Mucosa of descending colon (tissue), 3 donors: ENCODE measurements around the gene DOK5. TPM values are rescaled to one million over a fixed set of nuclear protein-coding genes. Genes with fewer than 3 reads are reported as not detected.

ENCODE experiments used
- ATAC-seq: fragments of 200-7000 bp; cut with Tn5 transposase; one replicate; pipeline ENCODE4 v1.9.1; 2020; ENCODE audit warnings: mild to moderate bottlenecking, moderate library complexity
- DNase-seq, 3 donors: peaks; one replicate each; pipeline ENCODE4 v3.0.0-alpha.2; 2020
- H3K36me3 ChIP-seq: fragments of 200-600 bp; one replicate; pipeline ENCODE4 v1.8.0; 2021; ENCODE audit warnings: low read depth, mild to moderate bottlenecking
- H3K4me1 ChIP-seq: fragments of 200-600 bp; one replicate; pipeline ENCODE4 v1.8.0; 2021; ENCODE audit warnings: low read depth, mild to moderate bottlenecking
- H3K4me3 ChIP-seq: fragments of 200-600 bp; one replicate; pipeline ENCODE4 v1.8.0; 2021; ENCODE audit warnings: mild to moderate bottlenecking
- H3K9me3 ChIP-seq: fragments of 200-600 bp; one replicate; pipeline ENCODE4 v1.8.0; 2021; ENCODE audit warnings: mild to moderate bottlenecking
- intact Hi-C, 2 donors: fragments of 100-400 bp; cut with DNase I in 1 of 2; cut with micrococcal nuclease in 1 of 2; formaldehyde crosslinking; loops; one replicate each; pipeline versions ENCODE4 v1.11.0 to v1.11.1; 2022; cut with DNase I, micrococcal nuclease
- total RNA-seq, 3 donors: library from RNA; stranded (reverse); fragmentation: NEBNext Ultra II Directional in 2 of 3; extraction: Animal tissue kit (Norgen Biotek cat#: 25700) in 2 of 3; gene quantifications; one replicate each; pipeline versions ENCODE4 v1.2.1 to v1.2.4, GENCODE V29; 2021 to 2023
- TF ChIP-seq, protein P1 (sequence below): fragments of 200-600 bp; IDR thresholded peaks from one replicate; pipeline ENCODE4 v1.8.0; 2022; ENCODE audit warnings: antibody characterized with exemption, mild to moderate bottlenecking
- donor health status: DM: no; HTN: no; CAD: no; lungs with moderate emphysema.
- donor health status: DM: no; HTN: no; CAD: no.
- donor health status: DM: no; HTN: yes; CAD: no.

The DOK5 gene
- total RNA-seq, 3 donors from 2014 or later, result 0.29 to 2.3 (median 0.67) TPM

DNA sequence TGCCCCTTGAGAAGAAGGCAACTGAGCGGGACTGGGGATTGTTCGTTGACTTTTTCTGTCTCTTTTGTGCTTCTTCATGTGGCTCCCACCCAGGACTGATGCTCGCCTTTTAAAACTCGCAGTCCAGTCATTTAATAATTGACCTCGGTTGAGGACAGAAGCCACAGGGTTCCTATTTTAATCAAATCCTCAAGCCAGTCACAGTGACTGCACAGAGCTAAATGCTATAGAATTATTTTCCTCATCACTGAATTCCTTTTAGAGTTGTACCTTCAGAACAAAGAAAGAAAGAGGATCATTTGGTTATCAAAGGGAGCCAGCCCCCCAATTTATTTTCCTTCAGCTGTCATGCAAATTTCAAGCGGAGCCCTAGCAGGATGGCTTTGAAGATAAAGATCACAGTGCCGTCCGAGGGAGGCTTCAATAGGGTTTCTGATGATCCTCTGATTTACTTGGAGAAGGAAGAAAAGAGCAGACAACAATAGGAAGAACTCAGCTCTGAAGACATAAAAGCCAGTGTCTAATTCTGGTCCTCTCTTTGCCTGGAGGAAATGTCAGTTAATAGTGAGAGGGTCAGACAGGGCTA, 186.6 kb downstream of the DOK5 start:
- Histone ChIP-seq H3K4me3 (no peak overlapping the region), H3K36me3 (no peaks in the 10 kb centered on the region), H3K9me3 (no peaks in the 10 kb centered on the region), H3K4me1 (no peaks in the 10 kb centered on the region)
- no peak for ATAC-seq
- TF ChIP-seq, protein P1, sequence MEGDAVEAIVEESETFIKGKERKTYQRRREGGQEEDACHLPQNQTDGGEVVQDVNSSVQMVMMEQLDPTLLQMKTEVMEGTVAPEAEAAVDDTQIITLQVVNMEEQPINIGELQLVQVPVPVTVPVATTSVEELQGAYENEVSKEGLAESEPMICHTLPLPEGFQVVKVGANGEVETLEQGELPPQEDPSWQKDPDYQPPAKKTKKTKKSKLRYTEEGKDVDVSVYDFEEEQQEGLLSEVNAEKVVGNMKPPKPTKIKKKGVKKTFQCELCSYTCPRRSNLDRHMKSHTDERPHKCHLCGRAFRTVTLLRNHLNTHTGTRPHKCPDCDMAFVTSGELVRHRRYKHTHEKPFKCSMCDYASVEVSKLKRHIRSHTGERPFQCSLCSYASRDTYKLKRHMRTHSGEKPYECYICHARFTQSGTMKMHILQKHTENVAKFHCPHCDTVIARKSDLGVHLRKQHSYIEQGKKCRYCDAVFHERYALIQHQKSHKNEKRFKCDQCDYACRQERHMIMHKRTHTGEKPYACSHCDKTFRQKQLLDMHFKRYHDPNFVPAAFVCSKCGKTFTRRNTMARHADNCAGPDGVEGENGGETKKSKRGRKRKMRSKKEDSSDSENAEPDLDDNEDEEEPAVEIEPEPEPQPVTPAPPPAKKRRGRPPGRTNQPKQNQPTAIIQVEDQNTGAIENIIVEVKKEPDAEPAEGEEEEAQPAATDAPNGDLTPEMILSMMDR, result no peak
- intact Hi-C loops, result no loop called here
- DNase-seq, result no peak

DNA sequence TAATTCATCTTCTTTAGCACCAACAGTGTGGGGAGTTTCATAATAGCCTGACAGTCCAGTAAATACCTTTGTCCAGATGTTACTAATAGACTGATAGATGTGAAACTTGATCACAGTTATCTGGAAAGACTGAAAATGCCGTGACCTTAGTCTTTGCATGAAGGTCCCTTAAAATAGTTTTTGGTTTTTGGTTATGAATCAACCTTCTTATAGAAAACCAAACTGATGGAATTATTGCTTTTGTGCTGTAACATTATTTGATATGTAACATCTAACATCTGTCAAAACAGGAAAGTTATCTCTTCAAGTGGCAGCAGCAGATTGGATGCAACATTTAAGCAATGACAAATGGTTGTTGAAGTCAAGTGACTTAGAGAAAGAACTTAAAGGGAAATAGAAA, 190.4 kb downstream of the DOK5 start:
- no peak for DNase-seq
- no peak for ATAC-seq
- Histone ChIP-seq H3K9me3 (no peaks in the 10 kb centered on the region), H3K4me3 (no peak overlapping the region), H3K36me3 (no peaks in the 10 kb centered on the region), H3K4me1 (no peaks in the 10 kb centered on the region)
- intact Hi-C loops, result no loop called here
- TF ChIP-seq, protein P1, result no peak

DNA sequence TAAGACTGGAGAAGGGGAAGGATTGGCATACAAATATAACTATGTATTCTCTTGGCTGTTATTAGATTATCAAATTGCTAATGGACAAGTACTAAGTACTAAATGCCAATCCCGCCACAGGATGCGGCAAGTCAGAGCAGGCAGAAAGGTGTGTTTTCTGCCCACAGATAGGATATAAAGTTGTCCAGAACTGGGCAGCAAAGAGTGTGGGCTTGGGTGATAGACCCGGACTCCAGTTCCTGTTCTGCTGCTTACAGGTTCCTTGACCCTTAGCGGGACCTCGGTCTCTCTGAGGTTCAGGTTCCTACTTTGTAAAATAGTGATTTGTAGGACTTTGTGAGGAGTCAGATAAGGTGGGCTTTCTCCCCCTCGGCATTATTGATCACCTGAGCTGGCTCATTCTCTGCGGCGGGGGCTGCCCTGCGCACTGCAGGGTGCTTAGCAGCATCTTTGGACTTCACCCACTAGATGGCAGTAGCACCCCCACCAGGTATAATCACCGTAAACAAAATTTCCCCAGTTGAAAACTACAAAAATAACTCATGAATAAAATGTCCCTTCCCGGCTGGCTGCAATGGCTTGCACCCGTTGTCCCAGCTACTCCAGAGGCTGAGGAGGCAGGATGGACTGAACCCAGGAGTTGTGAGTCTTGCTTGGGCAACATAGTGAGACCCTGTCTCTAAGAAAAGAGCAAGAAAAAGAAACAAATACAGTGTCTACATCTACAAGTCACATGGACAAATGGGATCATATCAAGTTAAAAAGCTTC, 193.1 kb downstream of the DOK5 start:
- peak; percentile 55 for ATAC-seq
- TF ChIP-seq, protein P1, result peak; percentile 22
- no peaks in the 10 kb centered on the region for H3K9me3 ChIP-seq
- no peaks in the 10 kb centered on the region for H3K4me1 ChIP-seq
- intact Hi-C loops, result no loop called here
- H3K36me3 ChIP-seq, result no peaks in the 10 kb centered on the region
- DNase-seq, result peak in 1 of 3 donors; percentile 31
- H3K4me3 ChIP-seq, result no peak overlapping the region

DNA sequence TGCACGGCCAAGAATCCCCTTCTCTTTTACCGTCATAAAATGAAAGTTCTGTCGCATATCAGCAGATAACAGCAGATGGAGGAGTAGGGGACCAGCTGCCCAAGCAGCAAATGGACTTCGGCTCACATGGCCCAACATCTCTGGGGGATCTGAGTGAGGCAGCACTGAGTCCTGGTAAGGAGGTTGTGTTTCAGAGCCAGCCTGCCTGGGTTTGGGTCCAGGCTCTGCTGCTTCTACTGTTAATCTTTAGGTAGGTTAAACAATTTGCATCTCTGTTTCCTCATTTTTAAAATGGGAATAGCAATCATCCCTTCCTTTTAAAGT, 193.6 kb downstream of the DOK5 start:
- Histone ChIP-seq H3K36me3 (no peaks in the 10 kb centered on the region), H3K4me3 (no peak overlapping the region), H3K9me3 (no peaks in the 10 kb centered on the region), H3K4me1 (no peaks in the 10 kb centered on the region)
- ATAC-seq (no peak), DNase-seq (no peak)
- TF ChIP-seq, protein P1, result no peak
- intact Hi-C loops, result no loop called here

DNA sequence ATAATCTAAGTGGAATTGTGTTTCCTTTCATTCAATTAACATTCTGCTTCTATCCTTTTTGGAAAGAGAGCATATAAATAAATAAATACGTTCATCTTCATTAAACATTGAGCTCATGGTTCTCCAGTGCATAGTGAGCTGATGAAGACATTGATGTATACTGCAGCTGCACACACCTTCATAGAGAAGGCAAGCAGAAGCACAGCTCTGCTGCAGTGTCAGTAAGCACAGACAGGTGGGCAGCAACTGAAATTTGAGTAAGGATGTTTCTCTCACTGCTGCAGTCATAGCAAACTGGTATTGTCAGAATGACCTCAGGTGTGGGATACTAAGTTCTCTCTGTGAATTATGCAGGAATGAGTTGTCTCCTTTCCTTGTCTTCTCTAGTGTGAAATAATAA, 202.9 kb downstream of the DOK5 start:
- H3K4me1 ChIP-seq, result no peaks in the 10 kb centered on the region
- H3K9me3 ChIP-seq, result no peaks in the 10 kb centered on the region
- ATAC-seq (no peak), DNase-seq (no peak)
- intact Hi-C loops, result no loop called here
- TF ChIP-seq, protein P1, result no peak
- H3K4me3 ChIP-seq, result no peak overlapping the region
- no peaks in the 10 kb centered on the region for H3K36me3 ChIP-seq
